Panc1 (cell line): Measurements from ENCODE around the gene TNNC1. TPM values are rescaled to one million over a fixed set of nuclear protein-coding genes. Genes with fewer than 3 reads are reported as not detected.

Experiments used
- ATAC-seq: fragments of 200-7000 bp; cut with Tn5 transposase; 2 replicates; pipeline ENCODE4 v1.9.1; 2020; ENCODE audit warnings: mild to moderate bottlenecking, moderate library complexity
- BruUV-seq: library from RNA; stranded (reverse); fragments of 400-500 nt; replicated peaks from 2 replicates; lab custom pipeline; 2021; lab: Mats Ljungman, UMichigan
- CTCF ChIA-PET: fragments of 300-600 bp; sonication (Branson Sonifier 250); formaldehyde crosslinking; loops from one replicate; lab custom pipeline; 2022; ENCODE audit warnings: antibody characterized with exemption; lab: Charles Lee
- POLR2A ChIA-PET: fragments of 300-600 bp; sonication (Branson Sonifier 250); formaldehyde crosslinking; loops from one replicate; lab custom pipeline; 2022; ENCODE audit warnings: antibody characterized with exemption; lab: Charles Lee
- DNase-seq: peaks from one replicate; pipeline ENCODE4 v3.0.0-alpha.2; 2010; ENCODE audit warnings: low read depth, low spot score
- H3K27ac ChIP-seq: 2 replicates; pipeline ENCODE4 v1.5.1; 2011; ENCODE audit warnings: mild to moderate bottlenecking, low read length, inconsistent platforms
- H3K27me3 ChIP-seq: fragments of 200-500 bp; sonication (Bioruptor generic); 2 replicates; pipeline ENCODE4 v1.6.0; 2014; ENCODE audit warnings: low read length, inconsistent platforms; ENCODE audit not compliant: control insufficient read depth, insufficient read depth
- H3K36me3 ChIP-seq: fragments of 200-500 bp; sonication (Bioruptor generic); 2 replicates; pipeline ENCODE4 v1.5.1; 2014; ENCODE audit warnings: inconsistent platforms, mild to moderate bottlenecking, low read length, moderate library complexity; ENCODE audit not compliant: control insufficient read depth, insufficient read depth
- H3K4me1 ChIP-seq: 2 replicates; pipeline ENCODE4 v1.5.1; 2011; ENCODE audit warnings: inconsistent platforms, mild to moderate bottlenecking, low read length, moderate library complexity; ENCODE audit not compliant: control insufficient read depth, insufficient read depth
- H3K4me3 ChIP-seq, 2 experiments: 2 replicates each; pipeline ENCODE4 v1.5.1; 2011 to 2012; ENCODE audit warnings: low read depth in 2 of 2, low read length in 2 of 2, mild to moderate bottlenecking in 2 of 2, inconsistent platforms in 1 of 2, moderate library complexity in 1 of 2
- H3K9me3 ChIP-seq: fragments of 200-500 bp; sonication (Bioruptor generic); 2 replicates; pipeline ENCODE4 v1.5.1; 2014; ENCODE audit warnings: low read depth, mild to moderate bottlenecking, inconsistent platforms, low read length, moderate library complexity; ENCODE audit not compliant: control insufficient read depth, insufficient read depth
- CTCF ChIP-seq: fragments of 450-650 bp; IDR thresholded peaks from 2 replicates; pipeline ENCODE4 v1.5.1; 2017; ENCODE audit warnings: mild to moderate bottlenecking
- POLR2AphosphoS5 ChIP-seq: IDR thresholded peaks from 2 replicates; pipeline ENCODE4 v1.6.1; 2012; ENCODE audit warnings: mild to moderate bottlenecking, low read depth, low read length, moderate library complexity
- REST ChIP-seq, 2 experiments: IDR thresholded peaks; 2 replicates each; pipeline ENCODE4 v1.6.1; 2011 to 2012; ENCODE audit warnings: low read depth in 2 of 2, control low read depth in 1 of 2, low read length in 1 of 2, mild to moderate bottlenecking in 1 of 2, moderate library complexity in 1 of 2; ENCODE audit not compliant: insufficient read depth in 1 of 2
- SIN3A ChIP-seq: IDR thresholded peaks from 2 replicates; pipeline ENCODE4 v1.6.1; 2012; ENCODE audit warnings: low read depth, mild to moderate bottlenecking, low read length, moderate library complexity, borderline replicate concordance; ENCODE audit not compliant: insufficient read depth
- TCF7L2 ChIP-seq: IDR thresholded peaks from 2 replicates; pipeline ENCODE4 v1.6.1; 2011; ENCODE audit warnings: mild to moderate bottlenecking, low read depth, low read length, inconsistent platforms
- in situ Hi-C: cut with HindIII; loops from 2 replicates; pipeline ENCODE4 v1.10.0; 2016; ENCODE audit warnings: low sequenced_read_pairs, low pct_unique_long_range_greater_than_20kb
- intact Hi-C: fragments of 100-400 bp; cut with micrococcal nuclease; formaldehyde crosslinking; loops from one replicate; pipeline ENCODE4 v1.10.0; 2022; ENCODE audit not compliant: unreplicated experiment
- total RNA-seq: library from RNA; stranded (reverse); gene quantifications from one replicate; pipeline ENCODE4 v1.2.1, GENCODE V29; 2021; ENCODE audit not compliant: unreplicated experiment

The TNNC1 gene
- total RNA-seq, 1 experiment from 2014 or later = 5.2 TPM

- H3K4me3 ChIP-seq = peak overlapping the region; percentile 68 to 74
- peaks cover 36% of the 10 kb centered on the region for H3K4me1 ChIP-seq
- CTCF ChIA-PET = no interaction called here
- H3K9me3 ChIP-seq = no peaks in the 10 kb centered on the region
- H3K27ac ChIP-seq = peak overlapping the region; percentile 93
- peaks cover 6% of the 10 kb centered on the region; the same call in 1 of the 2 replicates for H3K36me3 ChIP-seq
- H3K27me3 ChIP-seq = no peaks in the 10 kb centered on the region
- BruUV-seq = no TSS peak
- TF ChIP-seq TCF7L2 (no peak), CTCF (no peak), POLR2AphosphoS5 (no peak), REST (IDR thresholded peaks at IDR 0.05; ENCODE audit: insufficient read depth in 1 of 2, low read depth in 2 of 2, low read length in 1 of 2) (no peak), SIN3A (no peak)
- ATAC-seq = peak; percentile 13; the same call in 1 of the 2 replicates
- no peak for DNase-seq
- intact Hi-C loops = no loop called here
- POLR2A ChIA-PET = no interaction called here
- in situ Hi-C loops = no loop called here
Measured at GRCh38 chr3:52454938-52455282, 1.1 kb upstream of the TNNC1 start.

GRCh38 chr3:52454250-52454937 lies 553 bp upstream of the TNNC1 start:
- BruUV-seq = no TSS peak
- ATAC-seq (no peak), DNase-seq (no peak)
- Histone ChIP-seq H3K27me3 (no peaks in the 10 kb centered on the region), H3K27ac (peak overlapping the region; percentile 93), H3K4me3 (peak overlapping the region; percentile 68 to 74), H3K4me1 (peaks cover 39% of the 10 kb centered on the region), H3K9me3 (no peaks in the 10 kb centered on the region), H3K36me3 (peaks cover 6% of the 10 kb centered on the region; the same call in 1 of the 2 replicates)
- in situ Hi-C loops (no loop called here), intact Hi-C loops (no loop called here)
- ChIA-PET CTCF (no interaction called here), POLR2A (no interaction called here)
- no peak for TF ChIP-seq CTCF
- no peak for TF ChIP-seq SIN3A
- TF ChIP-seq REST (IDR thresholded peaks at IDR 0.05; ENCODE audit: insufficient read depth in 1 of 2, low read depth in 2 of 2, low read length in 1 of 2) = no peak
- TF ChIP-seq TCF7L2 = no peak
- no peak for TF ChIP-seq POLR2AphosphoS5
